Fibroblast of skin of left quadriceps (primary cell): ENCODE data around the gene INPP5B.
"Not testable (repeated sequence)": the region's sequence is repeated elsewhere in the genome, so short reads cannot be mapped to it uniquely, and the experiment has no call there.

ENCODE experiments used
- DNase-seq, 2 experiments: peaks; one replicate each; pipeline ENCODE4 v3.0.0-alpha.2; 2013; ENCODE audit warnings: low read depth in 2 of 2

The INPP5B gene

DNA sequence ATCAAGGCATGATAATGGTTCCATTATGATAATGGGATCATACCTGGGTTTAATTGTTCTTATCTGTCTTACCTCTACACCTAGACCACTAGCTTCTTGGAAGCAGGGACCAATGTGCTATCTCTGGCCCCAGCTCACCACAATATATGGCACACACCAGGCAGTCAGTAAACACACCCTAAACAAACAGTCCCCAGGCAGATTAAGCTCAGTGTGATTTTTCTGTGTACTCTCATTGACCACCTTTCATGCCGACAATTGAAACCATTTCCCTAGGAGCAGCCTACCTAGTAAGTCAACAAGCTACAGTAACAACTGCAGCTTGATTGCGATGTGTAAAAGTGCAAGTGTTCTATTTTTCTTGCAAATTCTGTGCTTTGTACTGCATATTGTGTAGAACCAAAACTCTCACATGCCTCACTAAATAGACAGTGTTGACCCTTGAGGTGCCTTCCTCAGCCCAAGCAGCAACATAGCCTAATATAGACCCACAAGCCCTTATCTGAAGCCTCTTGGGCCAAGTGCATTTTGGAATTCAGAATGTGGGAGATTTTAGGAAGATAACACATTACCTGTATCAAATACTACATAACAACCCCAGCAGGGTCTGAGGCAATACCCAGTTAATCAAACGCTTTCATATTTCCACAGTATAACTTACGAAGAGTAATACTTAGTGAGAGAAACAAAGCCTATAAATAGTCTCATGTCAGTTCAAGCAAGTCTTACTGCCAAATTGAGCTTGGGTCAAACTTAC lies 32.0 kb downstream of the INPP5B start:
- no peak for DNase-seq

DNA sequence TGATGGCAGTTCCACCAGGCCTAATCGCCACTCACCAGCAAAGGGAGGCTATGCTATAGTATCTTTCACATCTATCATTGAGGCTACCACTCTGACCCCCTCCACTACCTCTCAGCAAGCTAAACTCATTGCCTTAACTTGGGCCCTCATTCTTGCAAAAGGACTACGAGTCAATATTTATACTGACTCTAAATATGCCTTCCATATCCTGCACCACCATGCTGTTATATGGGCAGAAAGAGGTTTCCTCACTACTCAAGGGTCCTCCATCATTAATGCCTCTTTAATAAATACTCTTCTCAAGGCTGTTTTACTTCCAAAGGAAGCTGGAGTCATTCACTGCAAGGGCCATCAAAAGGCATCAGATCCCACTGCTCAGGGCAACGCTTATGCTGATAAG lies 35.4 kb downstream of the INPP5B start:
- DNase-seq, result not testable (repeated sequence)

DNA sequence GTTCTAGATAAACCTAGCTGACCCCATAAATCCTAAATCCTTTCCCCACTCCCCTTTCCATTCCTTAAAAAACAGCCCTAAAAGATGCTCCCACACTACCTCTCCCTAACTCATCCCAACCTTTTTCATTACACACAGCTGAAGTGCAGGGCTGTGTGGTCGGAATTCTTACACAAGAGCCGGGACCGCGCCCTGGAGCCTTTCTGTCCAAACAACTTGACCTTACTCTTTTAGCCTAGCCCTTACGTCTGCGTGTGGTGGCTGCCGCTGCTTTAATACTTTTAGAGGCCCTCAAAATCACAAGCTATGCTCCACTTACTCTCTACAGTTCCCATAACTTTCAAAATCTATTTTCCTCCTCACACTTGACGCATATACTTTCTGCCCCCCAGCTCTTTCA lies 36.0 kb downstream of the INPP5B start:
- not testable (repeated sequence) for DNase-seq

DNA sequence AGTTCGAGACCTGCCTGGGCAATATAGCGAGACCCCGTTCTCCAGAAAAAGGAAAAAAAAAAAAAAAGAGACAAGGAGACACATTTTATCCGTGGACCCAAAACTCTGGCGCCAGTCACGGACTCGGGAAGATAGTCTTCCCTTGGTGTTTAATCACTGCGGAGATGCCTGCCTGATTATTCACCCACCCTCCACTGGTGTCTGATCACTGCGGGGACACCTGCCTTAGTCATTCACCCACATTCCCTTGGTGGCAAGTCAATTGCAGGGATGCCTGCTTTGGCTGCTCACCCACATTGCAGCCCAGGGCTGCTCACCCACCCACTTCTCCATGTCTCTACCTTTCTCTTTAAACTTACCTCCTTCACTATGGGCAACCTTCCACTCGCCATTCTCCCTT lies 38.3 kb downstream of the INPP5B start:
- not testable (repeated sequence) for DNase-seq

DNA sequence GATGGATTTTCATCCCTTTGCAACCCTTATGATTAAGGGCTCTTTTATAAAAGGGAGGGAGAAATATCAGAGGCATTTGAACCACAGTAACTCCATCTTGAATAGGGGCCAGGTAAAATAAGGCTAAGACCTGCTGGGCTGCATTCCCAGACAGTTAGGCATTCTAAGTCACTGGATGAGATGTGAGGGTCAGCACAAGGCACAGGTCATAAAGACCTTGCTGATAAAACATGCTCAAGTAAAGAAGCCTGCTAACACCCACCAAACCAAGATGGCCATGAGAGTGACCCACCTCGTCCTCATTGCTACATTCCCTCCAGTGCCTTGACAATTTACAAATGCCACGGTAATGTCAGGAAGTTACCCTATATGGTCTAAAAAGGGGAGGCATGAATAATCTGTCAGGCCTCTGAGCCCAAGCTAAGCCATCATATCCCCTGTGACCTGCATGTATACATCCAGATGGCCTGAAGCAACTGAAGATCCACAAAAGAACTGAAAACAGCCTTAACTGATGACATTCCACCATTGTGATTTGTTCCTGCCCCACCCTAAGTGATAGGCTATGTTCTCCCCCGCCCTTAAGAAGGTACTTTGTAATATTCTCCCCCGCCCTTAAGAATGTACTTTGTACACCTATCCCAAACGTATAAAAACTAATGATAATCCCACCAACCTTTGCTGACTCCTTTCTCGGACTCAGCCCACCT lies 39.3 kb downstream of the INPP5B start:
- not testable (repeated sequence) for DNase-seq

DNA sequence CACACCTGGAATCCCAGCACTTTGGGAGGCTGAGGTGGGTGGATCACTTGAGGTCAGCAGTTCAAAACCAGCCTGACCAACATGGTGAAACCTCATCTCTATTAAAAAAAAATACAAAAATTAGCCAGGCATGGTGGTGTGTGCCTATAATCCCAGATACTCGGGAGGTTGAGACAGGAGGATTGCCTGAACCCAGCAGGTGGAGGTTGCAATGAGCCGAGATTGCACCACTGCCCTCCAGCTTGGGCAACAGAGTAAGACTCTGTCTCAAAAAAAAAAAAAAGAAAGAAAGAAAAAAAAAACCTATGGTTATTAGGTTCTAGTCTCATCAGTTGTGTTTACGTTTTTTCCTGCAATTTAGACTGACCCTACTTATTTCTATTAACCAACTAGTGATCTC lies 40.3 kb downstream of the INPP5B start:
- not testable (repeated sequence) for DNase-seq

DNA sequence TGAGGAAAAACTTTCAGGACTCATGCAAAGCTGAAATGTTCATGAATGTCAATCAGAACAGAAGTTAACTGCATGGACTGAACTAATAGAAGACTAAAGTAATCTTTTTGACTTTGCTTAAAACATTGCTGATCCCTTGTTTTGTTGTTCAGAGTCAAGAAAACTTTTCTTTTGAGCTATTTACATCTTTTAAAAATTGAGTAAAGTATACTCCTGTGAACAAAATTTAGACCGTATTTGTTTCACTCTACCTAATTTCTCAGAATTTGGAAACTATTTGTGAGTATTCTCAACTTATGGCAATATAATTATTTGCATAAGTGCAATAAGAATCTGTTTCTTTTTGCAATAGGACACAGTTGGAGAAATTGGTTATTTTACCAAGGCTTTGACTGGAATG lies 41.1 kb downstream of the INPP5B start:
- DNase-seq, result no peak

DNA sequence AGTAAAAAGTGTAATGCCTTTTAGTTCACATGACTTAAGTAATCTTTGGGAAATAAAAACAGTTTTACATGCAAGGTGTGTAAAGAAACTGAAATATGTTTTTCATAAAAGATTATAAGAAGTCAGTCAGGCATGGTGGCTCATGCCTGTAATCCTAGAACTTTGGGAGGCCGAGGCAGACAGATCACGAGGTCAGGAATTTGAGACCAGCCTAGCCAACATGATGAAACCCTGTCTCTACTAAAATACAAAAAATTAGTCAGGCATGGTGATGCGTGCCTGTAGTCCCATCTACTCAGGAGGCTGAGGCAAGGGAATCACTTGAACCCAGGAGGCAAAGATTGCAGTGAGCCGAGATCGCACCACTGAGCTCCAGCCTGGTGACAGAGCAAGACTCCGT lies 42.9 kb downstream of the INPP5B start:
- DNase-seq, result not testable (repeated sequence)

DNA sequence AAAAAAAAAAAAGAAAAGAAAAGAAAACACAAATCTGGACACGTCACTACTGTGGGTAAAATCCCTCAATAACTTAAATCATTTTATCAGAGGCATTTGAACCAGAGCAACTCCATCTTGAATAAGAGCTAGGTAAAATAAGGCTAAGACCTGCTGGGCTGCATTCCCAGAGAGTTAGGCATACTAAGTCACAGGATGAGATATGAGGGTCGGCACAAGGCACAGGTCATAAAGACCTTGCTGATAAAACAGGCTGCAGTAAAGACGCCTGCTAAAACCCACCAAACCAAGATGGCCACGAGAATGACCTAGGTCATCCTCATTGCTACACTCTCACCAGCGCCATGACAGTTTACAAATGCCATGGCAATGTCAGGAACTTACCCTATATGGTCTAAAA lies 43.9 kb downstream of the INPP5B start:
- DNase-seq, result no peak

DNA sequence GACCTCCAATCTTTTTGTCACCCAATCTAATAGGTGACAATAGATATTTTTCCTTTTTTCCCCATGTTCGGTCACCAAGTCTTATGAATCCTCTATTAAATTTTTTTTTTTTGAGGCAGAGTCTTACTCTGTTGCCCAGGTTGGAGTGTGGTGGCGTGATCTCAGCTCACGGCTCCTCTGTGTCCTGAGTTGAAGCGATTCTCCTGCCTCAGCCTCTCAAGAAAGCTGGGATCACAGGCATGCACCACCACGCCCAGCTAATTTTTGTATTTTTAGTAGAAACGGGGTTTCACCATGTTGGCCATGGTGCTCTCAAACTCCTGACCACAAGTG lies 45.0 kb downstream of the INPP5B start:
- no peak for DNase-seq

DNA sequence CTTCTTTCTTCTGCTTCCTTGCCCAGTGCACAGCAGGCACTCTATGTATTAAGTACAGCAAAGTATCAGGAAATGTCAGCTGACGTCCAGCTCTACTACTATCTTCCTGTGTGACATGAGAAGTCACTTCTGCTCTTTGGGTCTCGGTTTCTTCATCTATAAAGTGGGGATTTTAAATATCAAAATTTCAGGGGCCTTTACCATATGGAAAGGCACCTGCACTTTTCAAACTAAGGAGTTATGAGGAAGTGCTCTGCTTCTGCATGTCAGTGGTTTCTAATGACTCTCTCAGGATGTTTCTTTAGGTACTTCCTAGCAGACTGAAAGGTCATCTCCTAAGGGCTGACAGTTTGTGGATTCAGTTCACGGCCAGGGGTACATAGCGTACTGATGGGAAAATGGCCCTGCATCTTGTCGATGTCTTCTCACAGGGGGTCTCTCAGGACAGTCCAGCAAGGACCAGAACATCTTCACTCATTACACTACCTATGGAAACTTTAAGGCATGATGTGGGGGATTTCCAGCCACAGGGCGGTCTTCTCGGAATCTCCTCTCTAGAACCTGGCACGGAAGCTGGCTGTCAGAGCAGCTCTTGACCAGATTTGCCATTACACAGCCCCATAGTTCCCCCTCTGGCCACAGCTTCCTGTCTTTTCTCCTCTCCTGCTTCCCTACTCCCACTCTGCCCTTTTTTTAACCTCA lies 45.5 kb downstream of the INPP5B start:
- DNase-seq, result no peak

DNA sequence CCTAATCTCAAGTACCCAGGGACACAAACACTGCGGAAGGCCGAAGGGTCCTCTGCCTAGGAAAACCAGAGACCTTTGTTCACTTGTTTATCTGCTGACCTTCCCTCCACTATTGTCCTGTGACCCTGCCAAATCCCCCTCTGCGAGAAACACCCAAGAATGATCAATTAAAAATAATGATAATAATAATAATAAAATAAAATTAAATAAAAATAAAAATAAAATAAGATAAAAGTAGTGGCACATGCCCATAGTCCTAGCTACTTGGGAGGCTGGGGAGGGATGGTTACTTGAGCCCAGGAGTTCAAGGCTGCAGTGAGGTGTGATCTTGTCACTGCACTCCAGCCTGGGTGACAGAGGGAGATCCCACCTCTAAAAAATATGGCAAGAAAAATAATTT lies 49.3 kb downstream of the INPP5B start:
- not testable (repeated sequence) for DNase-seq

DNA sequence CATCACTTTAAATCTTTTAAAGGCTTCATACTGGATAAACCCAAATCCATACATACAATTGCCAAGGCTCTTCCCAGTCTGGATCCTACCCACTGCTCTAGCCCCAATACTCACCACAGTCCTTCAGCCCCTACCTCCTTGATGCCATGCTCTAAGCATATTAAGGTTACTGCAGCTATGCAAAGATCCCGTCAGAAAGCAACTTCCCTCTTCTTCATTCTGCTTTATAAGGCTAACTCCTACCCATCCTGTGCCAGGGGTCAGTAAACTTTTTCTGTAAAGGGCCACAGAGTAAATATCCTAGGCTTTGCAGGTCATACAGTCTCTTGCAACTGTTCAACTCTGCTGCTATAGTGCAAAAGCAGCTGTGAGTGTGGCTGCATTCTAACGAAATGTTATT lies 53.2 kb downstream of the INPP5B start:
- no peak for DNase-seq

DNA sequence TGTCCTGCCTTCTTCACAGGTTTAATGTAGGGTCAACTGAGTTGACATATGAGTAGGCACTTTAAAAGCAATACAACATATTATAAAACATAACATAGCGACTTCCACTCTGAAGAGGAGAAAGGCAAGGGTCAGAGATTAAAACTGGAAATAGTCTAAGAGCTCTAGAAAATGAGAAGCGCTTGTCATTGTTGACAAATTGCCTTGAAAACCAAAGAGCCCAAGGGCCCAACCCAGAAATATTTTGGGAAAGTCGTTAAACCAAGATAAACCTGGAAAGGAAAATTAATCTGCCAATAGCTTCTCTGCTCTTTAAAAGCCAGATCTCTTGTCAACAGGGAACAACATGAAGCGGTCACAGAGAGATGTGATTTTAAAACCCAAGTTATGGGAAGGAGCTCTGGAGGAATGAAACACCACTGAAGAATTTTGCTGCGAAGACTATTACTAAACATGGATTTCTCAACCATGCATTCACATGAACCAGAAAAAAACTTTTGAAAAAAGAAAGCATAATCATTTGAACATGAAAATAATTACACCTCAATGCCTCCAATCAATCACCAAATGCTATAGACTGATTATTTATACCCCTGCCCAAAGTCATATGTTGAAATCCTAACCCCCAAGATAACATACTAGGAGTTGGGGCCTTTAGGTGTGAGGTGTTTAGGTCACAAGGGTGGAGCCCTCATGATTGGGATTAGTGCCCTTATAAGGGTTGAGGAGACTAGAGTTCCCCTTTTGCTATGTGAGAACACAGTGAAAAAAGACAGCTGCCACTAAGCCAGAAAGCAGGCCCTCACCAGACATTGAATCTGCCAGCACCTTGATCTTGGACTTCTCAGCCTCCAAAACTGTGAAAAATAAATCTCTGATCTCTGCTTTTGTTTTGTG lies 54.5 kb downstream of the INPP5B start:
- peak in 1 of 2 experiments; percentile 4 for DNase-seq

DNA sequence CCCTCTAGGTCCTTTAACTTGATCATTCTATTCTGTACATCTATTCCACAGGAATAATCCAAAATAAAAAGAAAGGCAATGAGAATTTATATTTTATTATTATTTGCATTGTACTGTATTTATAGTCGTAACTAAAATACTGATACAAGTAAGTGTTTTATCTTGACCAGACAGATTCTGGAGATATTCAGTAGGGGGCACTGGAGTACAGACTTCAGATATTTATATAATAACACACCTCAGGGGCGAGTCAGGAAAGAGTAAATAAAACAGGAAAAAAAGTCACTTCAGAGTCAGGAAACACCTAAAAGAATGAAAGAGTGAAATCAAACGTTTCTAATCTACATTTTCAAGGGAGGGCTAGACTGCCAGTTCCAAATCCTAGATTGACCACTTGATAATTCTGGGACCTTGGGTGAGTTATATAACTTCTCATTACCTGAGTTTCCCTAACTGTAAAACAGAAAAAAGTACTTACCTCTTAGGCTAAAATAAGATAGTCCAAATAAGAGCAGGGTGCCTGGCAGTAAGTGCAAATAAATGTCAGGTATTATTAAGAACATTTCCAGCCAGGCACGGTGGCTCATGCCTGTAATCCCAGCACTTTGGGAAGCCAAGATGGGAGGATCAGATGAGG lies 56.4 kb downstream of the INPP5B start:
- DNase-seq, result peak in 1 of 2 experiments; percentile 9

DNA sequence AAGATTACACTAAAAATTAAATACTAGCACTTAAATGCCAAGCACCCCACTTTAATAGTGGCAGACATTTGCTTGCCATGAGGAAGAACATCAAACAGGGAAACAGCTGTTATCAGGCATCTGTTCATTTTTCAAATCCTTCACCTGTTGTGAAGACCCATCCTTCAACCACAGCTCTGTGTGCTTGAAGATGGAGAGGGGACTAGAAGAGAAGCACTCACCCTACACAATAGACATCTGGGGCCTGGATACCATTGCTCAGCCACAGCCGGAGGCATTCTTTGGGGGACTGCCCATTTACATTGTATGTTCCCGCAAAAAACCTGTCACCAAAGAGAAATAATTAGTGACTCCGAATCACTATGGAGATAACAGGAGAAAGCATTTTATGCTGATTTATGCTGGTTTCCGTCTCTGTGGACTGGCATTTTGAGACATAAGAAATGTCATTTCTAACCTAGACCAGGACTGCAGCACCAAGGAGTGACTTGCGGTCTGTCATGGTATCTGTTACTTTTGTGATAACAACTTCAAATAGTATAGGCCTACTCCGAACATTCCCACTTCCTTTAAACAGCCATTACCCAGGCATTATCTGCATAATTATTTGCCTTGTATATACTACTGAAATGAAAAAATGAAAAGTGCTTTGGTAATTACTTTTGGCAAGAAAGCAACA lies 58.7 kb downstream of the INPP5B start:
- no peak for DNase-seq

DNA sequence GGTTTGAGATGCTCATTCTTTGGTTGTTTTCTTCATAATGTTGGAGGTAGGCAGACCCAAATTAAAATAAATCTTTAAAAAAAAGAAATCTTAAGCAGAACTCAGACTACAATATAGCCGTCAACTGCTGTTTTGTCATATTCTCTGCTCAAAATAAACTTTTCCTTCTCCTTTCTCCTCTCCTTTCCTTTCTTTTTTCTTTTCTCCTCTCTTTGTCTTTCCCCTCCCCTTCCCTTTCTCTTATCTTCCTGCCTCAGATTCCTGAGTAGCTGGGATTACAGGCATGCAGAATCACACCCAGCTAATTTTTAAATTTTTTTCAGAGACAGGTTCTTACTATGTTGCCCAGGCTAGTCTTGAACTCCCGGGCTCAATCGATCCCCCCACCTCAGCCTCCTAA lies 62.7 kb downstream of the INPP5B start:
- DNase-seq, result no peak

DNA sequence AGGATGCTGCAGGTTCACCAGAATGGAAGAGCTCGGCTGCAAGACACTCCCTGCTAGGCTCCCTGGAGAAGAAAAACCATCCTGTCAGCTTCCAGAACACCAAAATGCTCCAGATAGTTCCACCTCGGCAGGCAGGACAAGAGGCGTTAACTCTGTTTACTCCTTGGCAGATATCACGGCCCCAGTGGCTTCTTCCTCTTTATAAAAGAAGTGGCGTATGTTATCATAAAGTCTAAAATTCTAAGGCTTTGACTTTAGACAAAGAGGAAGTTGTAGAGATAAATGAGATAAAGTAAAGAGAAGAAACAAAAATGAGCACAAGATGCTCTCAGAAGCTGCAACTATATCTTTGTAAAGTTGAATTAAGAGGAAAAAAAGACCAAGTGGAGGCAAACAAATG lies 63.2 kb downstream of the INPP5B start:
- DNase-seq, result no peak

DNA sequence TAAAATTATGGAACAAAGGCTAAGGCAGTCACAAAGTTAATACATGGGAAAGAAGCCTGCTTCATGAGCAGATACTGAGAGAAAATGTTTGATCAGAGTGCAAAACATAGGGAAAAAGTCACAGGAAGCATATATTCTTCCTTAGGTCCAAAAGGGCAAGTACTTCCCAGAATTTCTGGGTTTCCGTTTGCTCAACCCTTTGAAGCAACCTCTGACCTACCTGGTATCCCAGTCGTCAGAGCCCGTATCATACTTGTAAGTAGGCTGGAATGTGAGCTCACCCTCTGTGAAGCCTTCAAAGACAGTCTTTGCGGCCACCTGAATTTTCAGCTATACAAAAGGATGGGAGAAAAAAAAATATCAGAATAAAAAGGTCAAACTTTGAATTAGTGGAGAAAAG lies 67.0 kb downstream of the INPP5B start:
- DNase-seq, result no peak

DNA sequence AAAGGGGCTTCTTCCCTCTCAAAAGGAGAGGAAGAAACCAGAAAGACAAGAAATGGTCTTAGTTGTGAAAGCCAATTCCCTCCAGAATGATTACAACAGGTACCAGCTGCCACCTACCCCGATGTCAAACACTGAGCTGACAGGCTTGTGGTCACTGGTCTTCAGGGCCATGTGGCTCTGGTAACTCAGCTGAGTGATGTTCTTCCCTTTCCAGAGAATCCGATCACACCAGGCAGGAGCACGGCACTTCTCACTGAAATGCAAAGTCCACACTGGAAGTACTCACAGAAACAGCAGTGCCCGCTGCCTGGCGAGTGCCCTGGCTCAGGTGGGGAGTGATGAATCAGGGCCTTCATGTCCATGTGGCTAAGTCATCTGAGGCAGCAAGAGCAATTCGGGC lies 68.8 kb downstream of the INPP5B start:
- DNase-seq, result no peak

DNA sequence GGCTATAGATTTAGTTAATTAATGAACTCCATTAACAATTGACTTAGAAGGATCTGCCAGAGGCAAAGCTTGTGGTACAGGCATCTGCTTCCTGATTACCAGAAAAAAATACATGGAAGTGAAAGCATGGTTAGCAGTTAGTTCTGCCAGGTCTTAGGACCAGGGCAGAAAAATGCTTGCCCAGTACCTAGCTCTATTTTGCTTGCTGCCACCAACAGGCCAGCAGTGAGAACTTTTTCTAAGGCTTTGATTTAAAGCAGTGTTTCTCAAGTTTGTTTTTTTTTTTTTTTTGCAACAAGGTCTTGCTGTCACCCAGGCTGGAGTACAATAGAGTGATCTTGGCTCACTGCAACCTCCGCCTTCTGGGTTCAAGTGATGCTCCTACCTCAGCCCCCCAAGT lies 71.0 kb downstream of the INPP5B start:
- DNase-seq, result no peak
